Small intestine (tissue), 7 donors: ENCODE results near the gene TEKT5. TPM values are rescaled to one million over a fixed set of nuclear protein-coding genes. Genes with fewer than 3 reads are reported as not detected.

Experiments
- DNase-seq, 2 donors: peaks; one replicate each; pipeline versions ENCODE4 v3.0.0 to v3.0.0-alpha.2; 2013
- FAIRE-seq: peaks from 2 replicates; lab custom pipeline; 2012; peaks lifted over from hg19 to GRCh38; lab: Jason Lieb, UNC
- H3K27ac ChIP-seq, 3 donors: one replicate each; pipeline ENCODE4 v1.5.1; 2013; ENCODE audit warnings: low read length in 2 of 3, mild to moderate bottlenecking in 2 of 3, control low read depth in 1 of 3, inconsistent platforms in 1 of 3, low read depth in 1 of 3, moderate library complexity in 1 of 3
- H3K27me3 ChIP-seq, 3 donors: one replicate each; pipeline ENCODE4 v1.6.1; 2013; ENCODE audit warnings: low read length in 3 of 3, inconsistent platforms in 1 of 3; ENCODE audit not compliant: control insufficient read depth in 3 of 3, insufficient read depth in 3 of 3
- H3K36me3 ChIP-seq, 3 donors: one replicate each; pipeline ENCODE4 v1.6.1; 2013; ENCODE audit warnings: low read length in 3 of 3, inconsistent platforms in 1 of 3, low read depth in 1 of 3, mild to moderate bottlenecking in 1 of 3, moderate library complexity in 1 of 3; ENCODE audit not compliant: control insufficient read depth in 3 of 3, insufficient read depth in 2 of 3
- H3K4me1 ChIP-seq, 3 donors: one replicate each; pipeline ENCODE4 v1.6.1; 2013; ENCODE audit warnings: low read length in 2 of 3, inconsistent platforms in 1 of 3, low read depth in 1 of 3, mild to moderate bottlenecking in 1 of 3, moderate library complexity in 1 of 3; ENCODE audit not compliant: control insufficient read depth in 3 of 3, insufficient read depth in 2 of 3
- H3K4me3 ChIP-seq, 3 donors: one replicate each; pipeline ENCODE4 v1.5.1; 2013; ENCODE audit warnings: low read length in 3 of 3, control low read depth in 1 of 3, inconsistent platforms in 1 of 3, low read depth in 1 of 3, mild to moderate bottlenecking in 1 of 3, moderate library complexity in 1 of 3
- H3K9me3 ChIP-seq, 2 donors: one replicate each; pipeline ENCODE4 v1.6.1; 2013; ENCODE audit warnings: low read depth in 1 of 2, low read length in 1 of 2; ENCODE audit not compliant: control insufficient read depth in 2 of 2, insufficient read depth in 1 of 2
- WGBS, 3 donors: extraction: QIAGEN DNeasy Blood & Tissue Kit; methylation state at CpG; one replicate each; pipeline ENCODE4 v1.1.7; 2013; 5-methylcytosine and 5-hydroxymethylcytosine counted together
- polyA plus RNA-seq, 4 donors: library from polyadenylated mRNA; stranded (reverse) in 3 of 4; unstranded in 1 of 4; fragments of 200-250 nt in 3 of 4; fragments of 120-200 nt in 1 of 4; gene quantifications; one replicate each; pipeline versions ENCODE4 v1.2.1 to v1.2.3, GENCODE V29; 2013
- donor health status: healthy with polysubstance abuse.
- donor health status: control.
- donor health status: control.
- donor health status: Bipolar disorder and iron deficiency.
- donor health status: healthy.

Gene TEKT5
- polyA plus RNA-seq, 4 donors: 0.07 to 0.25 TPM; not detected in 2

DNA sequence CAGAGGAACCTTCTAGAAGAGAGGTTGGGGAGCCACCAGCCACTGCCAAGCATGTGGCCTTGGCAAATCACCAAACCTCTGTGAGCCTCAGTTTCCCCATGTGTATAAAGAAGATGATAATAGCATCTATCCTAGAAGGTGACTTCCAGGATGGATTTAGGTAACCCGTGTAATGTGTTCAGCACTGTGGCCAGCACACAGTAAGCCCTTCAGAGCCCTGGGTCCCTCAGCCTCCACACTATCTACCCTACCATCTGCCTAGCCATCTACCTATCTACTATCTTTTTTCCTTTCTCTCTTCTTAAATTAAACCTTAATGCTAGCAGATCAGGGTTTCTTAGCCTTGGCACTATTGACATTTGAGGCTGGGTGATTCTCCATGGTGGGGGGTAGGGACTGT lies 33.0 kb downstream of the TEKT5 start:
- WGBS, 3 donors: 27 to 57% (median 56%) methylated on average over 1 of the region's 1 CpG
- Histone ChIP-seq H3K36me3 (no peaks in the 10 kb centered on the region), H3K27me3 (peaks cover 0 to 2% (median 0%) of the 10 kb centered on the region in 3 donors), H3K4me3 (no peak overlapping the region), H3K4me1 (no peaks in the 10 kb centered on the region), H3K9me3 (no peaks in the 10 kb centered on the region), H3K27ac (no peak overlapping the region)
- DNase-seq (no peak), FAIRE-seq (no peak)

DNA sequence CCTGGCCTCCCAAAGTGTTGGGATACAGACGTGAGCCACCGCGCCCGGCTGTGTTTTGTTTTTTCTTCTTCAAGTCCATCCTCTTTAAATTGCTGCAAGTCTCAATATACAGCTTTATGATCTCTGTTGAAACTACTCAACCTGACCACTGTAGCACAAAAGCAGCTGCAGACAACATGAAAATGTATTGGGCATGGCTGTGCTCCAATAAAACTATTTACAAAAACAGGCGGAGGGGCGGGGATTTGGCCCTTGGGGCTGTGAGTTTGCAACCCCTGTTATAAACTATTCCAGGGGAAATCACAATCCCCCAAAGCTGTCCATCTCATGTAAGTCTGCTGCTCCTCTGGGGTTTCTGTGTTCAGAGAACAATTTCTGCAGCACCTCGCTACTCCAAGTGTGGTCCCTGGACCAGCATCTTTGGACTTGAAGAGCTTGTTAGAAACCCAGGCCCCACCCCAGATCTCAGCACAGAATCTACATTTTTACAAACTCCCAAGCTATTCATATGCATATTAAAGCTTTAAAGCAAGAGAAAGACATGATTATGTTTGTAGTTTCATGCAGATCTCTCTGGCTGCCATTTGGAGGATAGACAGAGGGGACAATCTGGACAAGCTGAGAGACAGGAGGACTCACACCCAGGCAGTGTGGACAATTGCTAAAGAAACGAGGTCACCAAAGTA lies 33.6 kb downstream of the TEKT5 start:
- DNase-seq (no peak), FAIRE-seq (no peak)
- no peaks in the 10 kb centered on the region for H3K36me3 ChIP-seq
- peaks cover 0 to 2% (median 0%) of the 10 kb centered on the region in 3 donors for H3K27me3 ChIP-seq
- no peaks in the 10 kb centered on the region for H3K4me1 ChIP-seq
- H3K27ac ChIP-seq: no peak overlapping the region
- H3K4me3 ChIP-seq: no peak overlapping the region
- H3K9me3 ChIP-seq: no peaks in the 10 kb centered on the region
- WGBS, 3 donors: 70 to 80% (median 72%) methylated on average over 8 of the region's 8 CpGs

DNA sequence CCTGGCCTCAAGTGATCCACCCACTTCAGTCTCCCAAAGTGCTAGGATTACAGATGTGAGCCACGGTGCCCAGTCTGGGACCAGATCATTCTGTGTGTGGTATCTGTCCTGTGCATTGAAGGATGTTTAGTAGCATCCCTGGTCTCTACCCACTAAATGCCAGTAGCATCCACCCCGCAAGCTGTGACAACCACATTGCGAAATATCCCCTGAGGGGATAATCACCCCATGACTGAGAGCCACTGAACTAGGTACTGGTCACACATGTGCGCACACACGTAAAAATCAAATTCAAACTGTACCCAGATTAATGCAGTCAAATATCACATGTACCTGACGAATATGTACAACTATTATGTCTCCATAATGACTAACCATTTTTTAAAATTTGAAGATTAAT lies 35.8 kb downstream of the TEKT5 start:
- H3K4me3 ChIP-seq: no peak overlapping the region
- WGBS, 3 donors: 88 to 90% (median 90%) methylated on average over 6 of the region's 6 CpGs
- no peak overlapping the region for H3K27ac ChIP-seq

DNA sequence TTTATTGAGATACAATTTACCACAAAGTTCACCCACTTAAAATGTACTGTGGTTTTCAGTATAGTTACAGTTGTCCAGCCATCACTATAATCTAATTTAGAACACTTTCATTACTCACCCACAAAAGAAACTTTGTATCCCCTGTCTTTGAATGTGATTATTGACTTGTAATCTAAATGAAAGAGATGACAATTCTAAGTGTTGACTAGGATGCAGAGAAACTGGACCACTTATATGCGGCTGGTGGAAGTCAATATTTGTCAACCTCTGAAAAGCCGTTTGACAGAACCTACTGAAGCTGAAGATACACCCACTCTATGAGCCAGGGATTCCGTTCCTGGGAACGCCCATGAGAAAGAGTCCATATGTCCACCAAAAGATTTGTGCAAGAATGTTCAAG lies 36.8 kb downstream of the TEKT5 start:
- FAIRE-seq: no peak
- no peaks in the 10 kb centered on the region for H3K36me3 ChIP-seq
- H3K27ac ChIP-seq: no peak overlapping the region
- DNase-seq: no peak
- WGBS, 3 donors: 82 to 88% (median 83%) methylated on average over 4 of the region's 4 CpGs
- H3K4me3 ChIP-seq: no peak overlapping the region
- no peaks in the 10 kb centered on the region for H3K9me3 ChIP-seq
- H3K27me3 ChIP-seq: peaks cover 0 to 2% (median 0%) of the 10 kb centered on the region in 3 donors
- no peaks in the 10 kb centered on the region for H3K4me1 ChIP-seq

More for the DNA sequence above, 35.8 kb downstream of the TEKT5 start:
- FAIRE-seq (no peak), DNase-seq (no peak)
- no peaks in the 10 kb centered on the region for H3K36me3 ChIP-seq
- H3K4me1 ChIP-seq: no peaks in the 10 kb centered on the region
- H3K9me3 ChIP-seq: no peaks in the 10 kb centered on the region
- H3K27me3 ChIP-seq: peaks cover 0 to 2% (median 0%) of the 10 kb centered on the region in 3 donors

DNA sequence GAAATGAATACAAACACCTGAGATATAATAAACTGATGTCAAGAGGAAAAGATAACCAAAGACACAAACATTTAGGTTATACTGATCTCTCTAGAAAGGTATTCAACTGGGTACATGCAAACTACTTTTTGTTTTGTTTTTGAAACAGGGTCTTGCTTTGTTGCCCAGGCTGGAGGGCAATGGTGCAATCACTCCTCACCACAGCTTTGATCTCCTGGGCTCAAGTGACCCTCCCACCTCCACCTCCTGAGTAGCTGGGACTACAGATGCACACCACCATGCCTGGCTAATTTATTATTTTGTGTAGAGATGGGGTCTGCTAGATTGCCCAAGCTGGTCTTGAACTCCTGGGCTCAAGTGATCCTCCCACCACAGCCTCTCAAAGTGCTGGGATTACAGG lies 38.1 kb downstream of the TEKT5 start:
- H3K27me3 ChIP-seq: peaks cover 0 to under 1% (median 0%) of the 10 kb centered on the region in 3 donors
- H3K36me3 ChIP-seq: no peaks in the 10 kb centered on the region
- no peak overlapping the region for H3K4me3 ChIP-seq
- H3K9me3 ChIP-seq: no peaks in the 10 kb centered on the region
- H3K4me1 ChIP-seq: no peaks in the 10 kb centered on the region
- H3K27ac ChIP-seq: no peak overlapping the region
- DNase-seq (no peak), FAIRE-seq (no peak)

DNA sequence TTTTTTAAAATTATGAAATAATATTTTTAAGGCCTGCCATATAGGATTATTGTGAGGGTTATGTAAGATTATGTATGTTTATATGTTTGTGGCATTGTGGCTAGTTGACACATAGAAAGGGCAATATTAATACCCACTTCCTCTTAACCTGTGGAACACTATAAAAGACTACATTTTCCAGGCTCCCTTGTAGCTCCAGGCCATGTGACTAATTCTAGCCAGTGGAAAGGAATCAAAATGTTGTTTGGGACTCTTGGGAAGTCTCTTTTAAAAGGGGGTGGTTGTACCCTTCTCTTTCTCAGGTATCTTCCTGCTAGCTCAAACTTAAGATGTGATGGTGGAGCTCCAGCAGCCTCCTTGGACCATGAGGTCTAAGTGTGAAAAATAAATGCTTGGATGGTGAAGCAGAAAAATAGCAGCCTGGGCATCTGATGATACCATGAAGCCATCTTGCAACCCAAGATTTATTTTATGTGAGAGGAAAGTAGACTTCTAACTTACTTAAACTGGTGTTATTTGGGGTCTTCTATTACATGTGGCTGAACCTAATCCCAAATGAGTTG lies 39.2 kb downstream of the TEKT5 start:
- Histone ChIP-seq H3K27me3 (no peaks in the 10 kb centered on the region), H3K9me3 (no peaks in the 10 kb centered on the region), H3K4me3 (no peak overlapping the region), H3K4me1 (no peaks in the 10 kb centered on the region), H3K36me3 (no peaks in the 10 kb centered on the region), H3K27ac (no peak overlapping the region)
- DNase-seq (no peak), FAIRE-seq (no peak)

DNA sequence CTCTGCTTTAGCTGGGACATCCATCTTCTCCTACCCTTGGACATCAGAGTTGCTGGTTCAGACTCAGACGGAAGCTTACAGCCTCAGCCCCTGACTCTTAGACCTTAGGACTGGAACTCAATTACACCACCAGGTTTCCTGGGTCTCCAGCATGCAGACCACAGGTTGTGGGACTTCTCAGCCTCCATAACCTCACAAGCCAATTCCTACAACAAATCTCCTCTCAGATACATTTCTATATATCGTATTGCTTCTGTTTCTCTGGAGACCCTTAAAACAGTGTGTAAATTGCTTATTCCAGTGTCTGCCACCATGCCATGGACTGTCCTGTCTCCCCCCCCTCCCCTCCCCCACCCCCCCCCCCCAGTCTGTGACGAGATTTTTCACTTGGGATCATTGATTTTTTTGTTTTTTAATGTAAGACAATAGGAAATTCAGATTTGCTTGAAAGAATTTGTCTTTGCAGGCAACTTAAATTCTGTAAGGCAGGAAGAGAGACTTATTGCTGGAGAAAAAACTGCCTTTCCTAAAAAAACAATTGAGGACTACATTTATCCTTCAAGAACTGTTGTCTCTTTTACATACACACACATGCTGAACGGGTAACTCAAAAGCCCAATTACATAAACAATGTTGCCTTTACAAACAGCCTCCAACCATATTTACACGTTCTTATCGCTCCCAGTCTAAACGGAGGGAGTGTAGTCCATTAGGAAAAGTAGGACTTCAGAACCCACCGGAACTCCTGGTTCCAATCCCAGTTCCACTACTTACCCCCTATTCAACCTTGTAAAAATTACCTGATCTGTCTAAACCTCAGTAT lies 39.9 kb downstream of the TEKT5 start:
- Histone ChIP-seq H3K4me3 (no peak overlapping the region), H3K9me3 (no peaks in the 10 kb centered on the region), H3K36me3 (no peaks in the 10 kb centered on the region), H3K27me3 (no peaks in the 10 kb centered on the region), H3K27ac (no peak overlapping the region), H3K4me1 (no peaks in the 10 kb centered on the region)
- FAIRE-seq (no peak), DNase-seq (no peak)
- 49 to 76% (median 73%) methylated on average over 7 to 8 of the region's 8 CpGs for WGBS, 3 donors

DNA sequence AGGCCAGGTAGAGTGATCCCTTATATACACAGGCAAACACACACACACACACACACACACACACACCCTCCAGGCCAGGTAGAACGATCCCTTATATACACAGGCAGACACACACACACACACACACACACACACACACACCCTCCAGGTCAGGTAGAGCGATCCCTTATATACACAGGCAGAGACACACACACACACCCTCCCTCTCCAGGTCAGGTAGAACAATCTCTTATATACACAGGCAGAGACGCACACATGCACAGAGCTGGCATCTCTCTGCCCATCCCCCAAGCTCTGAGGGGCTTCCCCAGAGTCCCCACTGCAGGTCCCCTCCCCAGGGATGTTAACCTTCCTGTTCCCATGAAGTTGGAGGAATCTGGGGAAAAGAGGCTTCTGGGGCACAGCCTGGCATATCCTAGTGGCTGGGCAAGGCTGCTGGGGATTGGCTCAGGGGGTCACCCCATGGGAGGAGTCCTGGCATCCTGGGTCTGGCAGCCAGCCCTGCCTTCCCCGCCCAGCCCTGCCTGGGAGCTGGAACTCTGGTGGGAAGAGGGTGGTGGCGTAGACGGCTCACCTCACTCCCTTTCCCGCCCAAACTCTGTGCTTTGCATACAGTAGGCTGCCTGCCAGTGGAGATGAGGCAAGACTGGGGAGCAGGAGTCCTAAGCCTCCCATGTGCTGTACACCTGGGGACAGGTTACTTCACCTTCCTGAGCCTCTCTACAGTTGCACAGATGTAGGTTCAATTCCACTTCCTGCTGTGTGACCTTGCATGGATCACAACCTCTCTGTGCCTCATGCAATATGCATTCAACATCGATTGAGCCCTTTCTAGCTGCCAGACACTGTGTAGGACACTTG lies 41.8 kb downstream of the TEKT5 start:
- no peak overlapping the region for H3K4me3 ChIP-seq
- H3K27ac ChIP-seq: peak overlapping the region in 1 of 3 donors; percentile 79
- H3K36me3 ChIP-seq: no peaks in the 10 kb centered on the region
- no peaks in the 10 kb centered on the region for H3K9me3 ChIP-seq
- H3K27me3 ChIP-seq: no peaks in the 10 kb centered on the region
- peak; percentile 21 to 87 for DNase-seq
- 24 to 51% (median 30%) methylated on average over 7 to 8 of the region's 8 CpGs for WGBS, 3 donors
- H3K4me1 ChIP-seq: no peaks in the 10 kb centered on the region
- FAIRE-seq: no peak
